Endodermal cell (in vitro differentiated cells): ENCODE measurements around the gene LAMA4. TPM values are rescaled to one million over a fixed set of nuclear protein-coding genes. Genes with fewer than 3 reads are reported as not detected.
A peak's percentile ranks its signal among the peaks of the same experiment; 100 is the strongest.

ENCODE experiments used
- DNase-seq: peaks from one replicate; pipeline ENCODE4 v3.0.0-alpha.2; 2017
- H3K27ac ChIP-seq: 2 replicates; pipeline ENCODE4 v1.5.1; 2013; ENCODE audit warnings: mild to moderate bottlenecking, low read depth, low read length, moderate library complexity
- H3K27me3 ChIP-seq: 2 replicates; pipeline ENCODE4 v1.6.1; 2013; ENCODE audit warnings: mild to moderate bottlenecking, low read length, moderate library complexity; ENCODE audit not compliant: insufficient read depth, control insufficient read depth, poor library complexity, severe bottlenecking
- H3K36me3 ChIP-seq: 2 replicates; pipeline ENCODE4 v1.7.0; 2013; ENCODE audit warnings: mild to moderate bottlenecking, low read length, moderate library complexity; ENCODE audit not compliant: control insufficient read depth, insufficient read depth
- H3K4me1 ChIP-seq: one replicate; pipeline ENCODE4 v1.7.0; 2013; ENCODE audit warnings: low read length; ENCODE audit not compliant: control insufficient read depth, insufficient read depth
- H3K4me3 ChIP-seq: 2 replicates; pipeline ENCODE4 v1.5.1; 2013; ENCODE audit warnings: mild to moderate bottlenecking, low read length, moderate library complexity
- H3K9ac ChIP-seq: 2 replicates; pipeline ENCODE4 v1.6.1; 2013; ENCODE audit warnings: mild to moderate bottlenecking, low read length, moderate library complexity; ENCODE audit not compliant: poor library complexity, severe bottlenecking; ENCODE audit errors: extremely low read depth
- H3K9me3 ChIP-seq: 2 replicates; pipeline ENCODE4 v1.6.1; 2013; ENCODE audit warnings: mild to moderate bottlenecking, low read length, moderate library complexity; ENCODE audit not compliant: control insufficient read depth
- H3K27ac Mint-ChIP-seq: 2 replicates; pipeline ENCODE4 v1.8.0; 2020; ENCODE audit warnings: mixed read lengths
- H3K27me3 Mint-ChIP-seq: 2 replicates; pipeline ENCODE4 v1.8.0; 2021; ENCODE audit warnings: mild to moderate bottlenecking, mixed read lengths; ENCODE audit not compliant: insufficient read depth
- H3K36me3 Mint-ChIP-seq: 2 replicates; pipeline ENCODE4 v1.8.0; 2020; ENCODE audit warnings: low read depth, mixed read lengths
- H3K4me1 Mint-ChIP-seq: 2 replicates; pipeline ENCODE4 v1.8.0; 2020; ENCODE audit warnings: mixed read lengths
- H3K4me3 Mint-ChIP-seq: 2 replicates; pipeline ENCODE4 v1.8.0; 2020; ENCODE audit warnings: mild to moderate bottlenecking, moderate library complexity, mixed read lengths
- H3K9me3 Mint-ChIP-seq: 2 replicates; pipeline ENCODE4 v1.8.0; 2020; ENCODE audit warnings: mild to moderate bottlenecking, mixed read lengths
- WGBS, 2 experiments: methylation state at CpG; one replicate each; pipeline versions ENCODE4 v1.1.5 to v1.1.7; 2013; ENCODE audit warnings: missing lambda C conversion rate in 2 of 2, mixed read lengths in 1 of 2; ENCODE audit not compliant: insufficient coverage in 1 of 2, insufficient read length in 1 of 2; 5-methylcytosine and 5-hydroxymethylcytosine counted together
- total RNA-seq, 2 donors: library from RNA; stranded (reverse); fragmentation: NEBNext Ultra II Directional in 1 of 2; extraction: Animal tissue kit (Norgen Biotek cat#: 25700) in 1 of 2; gene quantifications; 2 replicates in 1 of 2; 3 replicates in 1 of 2; pipeline ENCODE4 v1.2.1, GENCODE V29; 2021
- TF ChIP-seq, protein P1 (sequence below): fragments of 200-600 bp; sonication (generic); conservative IDR thresholded peaks from 2 replicates; pipeline ENCODE4 v1.5.0; 2021; ENCODE audit warnings: antibody characterized with exemption, mild to moderate bottlenecking

The LAMA4 gene
- total RNA-seq, 2 donors from 2014 or later, result 0.24 to 3.7 TPM

DNA sequence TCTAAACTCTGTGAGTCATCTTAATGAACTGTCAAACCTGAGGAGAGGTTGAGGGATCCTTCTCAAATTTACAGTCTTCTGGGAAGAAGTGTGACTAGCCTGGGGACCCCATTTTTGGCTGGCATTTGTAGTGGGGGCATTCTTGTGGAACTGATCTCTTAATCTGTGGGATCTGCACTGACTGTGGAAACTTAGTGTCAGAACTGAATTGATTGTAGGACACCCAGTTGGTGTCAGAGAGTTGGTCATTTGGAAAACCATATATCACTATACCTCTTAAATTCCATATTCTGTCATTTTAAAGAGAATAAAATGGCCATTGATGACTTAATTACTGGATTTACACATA lies 48.3 kb downstream of the LAMA4 start:
- peaks cover 4% of the 10 kb centered on the region for H3K9me3 ChIP-seq
- H3K9me3 Mint-ChIP-seq, result no peaks in the 10 kb centered on the region
- H3K36me3 ChIP-seq, result no peaks in the 10 kb centered on the region
- H3K27me3 ChIP-seq, result no peaks in the 10 kb centered on the region
- no peaks in the 10 kb centered on the region for H3K4me1 ChIP-seq
- TF ChIP-seq, protein P1, sequence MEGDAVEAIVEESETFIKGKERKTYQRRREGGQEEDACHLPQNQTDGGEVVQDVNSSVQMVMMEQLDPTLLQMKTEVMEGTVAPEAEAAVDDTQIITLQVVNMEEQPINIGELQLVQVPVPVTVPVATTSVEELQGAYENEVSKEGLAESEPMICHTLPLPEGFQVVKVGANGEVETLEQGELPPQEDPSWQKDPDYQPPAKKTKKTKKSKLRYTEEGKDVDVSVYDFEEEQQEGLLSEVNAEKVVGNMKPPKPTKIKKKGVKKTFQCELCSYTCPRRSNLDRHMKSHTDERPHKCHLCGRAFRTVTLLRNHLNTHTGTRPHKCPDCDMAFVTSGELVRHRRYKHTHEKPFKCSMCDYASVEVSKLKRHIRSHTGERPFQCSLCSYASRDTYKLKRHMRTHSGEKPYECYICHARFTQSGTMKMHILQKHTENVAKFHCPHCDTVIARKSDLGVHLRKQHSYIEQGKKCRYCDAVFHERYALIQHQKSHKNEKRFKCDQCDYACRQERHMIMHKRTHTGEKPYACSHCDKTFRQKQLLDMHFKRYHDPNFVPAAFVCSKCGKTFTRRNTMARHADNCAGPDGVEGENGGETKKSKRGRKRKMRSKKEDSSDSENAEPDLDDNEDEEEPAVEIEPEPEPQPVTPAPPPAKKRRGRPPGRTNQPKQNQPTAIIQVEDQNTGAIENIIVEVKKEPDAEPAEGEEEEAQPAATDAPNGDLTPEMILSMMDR, result no peak
- no peak overlapping the region for H3K4me3 Mint-ChIP-seq
- no peaks in the 10 kb centered on the region for H3K36me3 Mint-ChIP-seq
- H3K27me3 Mint-ChIP-seq, result peaks cover 5% of the 10 kb centered on the region
- no peak overlapping the region for H3K27ac Mint-ChIP-seq
- no peak overlapping the region for H3K9ac ChIP-seq
- no peak overlapping the region for H3K4me3 ChIP-seq
- H3K4me1 Mint-ChIP-seq, result peaks cover 13% of the 10 kb centered on the region
- no peak for DNase-seq
- H3K27ac ChIP-seq, result no peak overlapping the region

DNA sequence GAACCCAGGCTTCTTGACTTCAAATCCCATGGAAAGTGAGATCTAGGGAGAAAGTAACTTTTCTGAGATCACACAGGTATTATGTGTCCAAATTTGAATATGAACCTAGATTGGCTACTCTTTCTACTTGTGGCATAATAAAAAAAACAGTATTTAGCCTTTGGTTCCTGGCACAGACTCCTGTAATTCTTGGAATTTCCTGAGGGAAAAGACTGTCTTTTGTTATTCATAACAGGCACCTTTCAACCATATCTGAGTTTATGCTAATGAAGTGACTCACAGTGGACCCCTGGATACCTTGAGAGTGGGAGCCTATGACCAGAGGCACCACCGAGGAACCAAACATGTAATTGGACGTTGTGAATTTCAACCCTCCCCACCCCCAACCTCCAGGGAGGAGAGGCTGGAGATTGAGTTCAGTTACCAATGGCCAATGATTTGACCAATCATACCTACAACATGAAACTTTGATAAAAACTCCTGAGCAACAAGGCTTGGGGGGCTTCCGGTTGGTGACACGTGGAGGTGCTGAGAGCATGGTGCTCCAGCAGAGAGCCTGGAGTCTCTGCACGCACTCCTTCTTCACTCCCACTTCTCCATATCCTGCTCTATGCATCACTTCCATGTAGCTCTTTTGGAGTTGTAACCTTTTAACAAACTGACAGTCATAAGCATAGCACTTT lies 48.8 kb downstream of the LAMA4 start:
- Histone ChIP-seq H3K27ac (no peak overlapping the region), H3K36me3 (no peaks in the 10 kb centered on the region), H3K4me3 (no peak overlapping the region), H3K9ac (no peak overlapping the region), H3K27me3 (no peaks in the 10 kb centered on the region), H3K9me3 (peaks cover 4% of the 10 kb centered on the region), H3K4me1 (no peaks in the 10 kb centered on the region)
- peaks cover 5% of the 10 kb centered on the region for H3K27me3 Mint-ChIP-seq
- H3K9me3 Mint-ChIP-seq, result peaks cover 2% of the 10 kb centered on the region
- DNase-seq, result peak; percentile 65
- TF ChIP-seq, protein P1, result no peak
- H3K27ac Mint-ChIP-seq, result no peak overlapping the region
- no peaks in the 10 kb centered on the region for H3K36me3 Mint-ChIP-seq
- peaks cover 13% of the 10 kb centered on the region for H3K4me1 Mint-ChIP-seq
- H3K4me3 Mint-ChIP-seq, result no peak overlapping the region
- WGBS, 2 experiments, result 86 to 92% methylated on average over 3 to 5 of the region's 5 CpGs

GRCh38 chr6:112204350-112204706 lies 50.0 kb downstream of the LAMA4 start:
- no peaks in the 10 kb centered on the region for H3K4me1 ChIP-seq
- 89 to 90% methylated on average over 2 of the region's 4 CpGs for WGBS, 2 experiments
- Mint-ChIP-seq H3K4me3 (no peak overlapping the region), H3K27ac (no peak overlapping the region), H3K9me3 (peaks cover 8% of the 10 kb centered on the region), H3K27me3 (peaks cover 5% of the 10 kb centered on the region), H3K36me3 (peaks cover 2% of the 10 kb centered on the region), H3K4me1 (peaks cover 16% of the 10 kb centered on the region)
- H3K36me3 ChIP-seq, result no peaks in the 10 kb centered on the region
- no peaks in the 10 kb centered on the region for H3K9me3 ChIP-seq
- H3K4me3 ChIP-seq, result no peak overlapping the region
- no peak overlapping the region for H3K9ac ChIP-seq
- no peaks in the 10 kb centered on the region for H3K27me3 ChIP-seq
- DNase-seq, result no peak
- no peak overlapping the region for H3K27ac ChIP-seq
- TF ChIP-seq, protein P1, result no peak
